Tibial artery (tissue), 4 donors: ENCODE results near the gene TIAM2.
"Not testable (repeated sequence)": the region's sequence is repeated elsewhere in the genome, so short reads cannot be mapped to it uniquely, and the experiment has no call there.

Experiments used
- DNase-seq, 2 donors: peaks; one replicate each; pipeline ENCODE4 v3.0.0-alpha.2; 2019
- H3K27ac ChIP-seq, 2 donors: fragments of 200-600 bp; sonication (generic) in 1 of 2; 1 replicate in 1 of 2; 2 replicates in 1 of 2; pipeline ENCODE4 v1.5.1; 2018 to 2019; ENCODE audit warnings: mild to moderate bottlenecking in 1 of 2
- H3K27me3 ChIP-seq, 2 donors: fragments of 200-600 bp; sonication (generic) in 1 of 2; one replicate each; pipeline versions ENCODE4 v1.5.1 to v1.6.0; 2016 to 2019
- H3K36me3 ChIP-seq, 3 donors: fragments of 200-600 bp; sonication (generic) in 2 of 3; one replicate each; pipeline ENCODE4 v1.5.1; 2016 to 2019; ENCODE audit warnings: mild to moderate bottlenecking in 2 of 3
- H3K4me1 ChIP-seq, 4 donors: fragments of 200-600 bp; sonication (generic) in 2 of 4; 1 replicate in 3 of 4; 2 replicates in 1 of 4; pipeline ENCODE4 v1.5.1; 2016 to 2019
- H3K4me3 ChIP-seq, 2 donors: fragments of 200-600 bp; sonication (generic) in 1 of 2; 1 replicate in 1 of 2; 2 replicates in 1 of 2; pipeline ENCODE4 v1.5.1; 2018 to 2019; ENCODE audit warnings: mild to moderate bottlenecking in 2 of 2
- H3K9me3 ChIP-seq, 3 donors: fragments of 200-600 bp; sonication (generic) in 1 of 3; one replicate each; pipeline ENCODE4 v1.5.1; 2016 to 2019
- intact Hi-C: fragments of 100-400 bp; cut with DNase I; formaldehyde crosslinking; loops from one replicate; pipeline ENCODE4 v1.15.0; 2023; ENCODE audit warnings: low total_unique reads
- TF ChIP-seq, protein P1 (sequence below), 2 experiments: fragments of 200-600 bp in 1 of 2; fragments of 450-650 bp in 1 of 2; IDR thresholded peaks; one replicate each; pipeline ENCODE4 v1.5.1; 2017 to 2019; ENCODE audit warnings: antibody characterized with exemption in 2 of 2, mild to moderate bottlenecking in 1 of 2, moderate library complexity in 1 of 2

Gene TIAM2

GRCh38 chr6:155212106-155212505 is 217.0 kb downstream of the TIAM2 start:
- no peaks in the 10 kb centered on the region for H3K4me1 ChIP-seq
- no peaks in the 10 kb centered on the region for H3K27me3 ChIP-seq
- H3K27ac ChIP-seq, result no peak overlapping the region
- intact Hi-C loops, result no loop called here
- no peaks in the 10 kb centered on the region for H3K36me3 ChIP-seq
- H3K4me3 ChIP-seq, result no peak overlapping the region
- TF ChIP-seq, protein P1, sequence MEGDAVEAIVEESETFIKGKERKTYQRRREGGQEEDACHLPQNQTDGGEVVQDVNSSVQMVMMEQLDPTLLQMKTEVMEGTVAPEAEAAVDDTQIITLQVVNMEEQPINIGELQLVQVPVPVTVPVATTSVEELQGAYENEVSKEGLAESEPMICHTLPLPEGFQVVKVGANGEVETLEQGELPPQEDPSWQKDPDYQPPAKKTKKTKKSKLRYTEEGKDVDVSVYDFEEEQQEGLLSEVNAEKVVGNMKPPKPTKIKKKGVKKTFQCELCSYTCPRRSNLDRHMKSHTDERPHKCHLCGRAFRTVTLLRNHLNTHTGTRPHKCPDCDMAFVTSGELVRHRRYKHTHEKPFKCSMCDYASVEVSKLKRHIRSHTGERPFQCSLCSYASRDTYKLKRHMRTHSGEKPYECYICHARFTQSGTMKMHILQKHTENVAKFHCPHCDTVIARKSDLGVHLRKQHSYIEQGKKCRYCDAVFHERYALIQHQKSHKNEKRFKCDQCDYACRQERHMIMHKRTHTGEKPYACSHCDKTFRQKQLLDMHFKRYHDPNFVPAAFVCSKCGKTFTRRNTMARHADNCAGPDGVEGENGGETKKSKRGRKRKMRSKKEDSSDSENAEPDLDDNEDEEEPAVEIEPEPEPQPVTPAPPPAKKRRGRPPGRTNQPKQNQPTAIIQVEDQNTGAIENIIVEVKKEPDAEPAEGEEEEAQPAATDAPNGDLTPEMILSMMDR (IDR thresholded peaks at IDR 0.05), result no peak
- no peaks in the 10 kb centered on the region for H3K9me3 ChIP-seq
- DNase-seq, result no peak

DNA sequence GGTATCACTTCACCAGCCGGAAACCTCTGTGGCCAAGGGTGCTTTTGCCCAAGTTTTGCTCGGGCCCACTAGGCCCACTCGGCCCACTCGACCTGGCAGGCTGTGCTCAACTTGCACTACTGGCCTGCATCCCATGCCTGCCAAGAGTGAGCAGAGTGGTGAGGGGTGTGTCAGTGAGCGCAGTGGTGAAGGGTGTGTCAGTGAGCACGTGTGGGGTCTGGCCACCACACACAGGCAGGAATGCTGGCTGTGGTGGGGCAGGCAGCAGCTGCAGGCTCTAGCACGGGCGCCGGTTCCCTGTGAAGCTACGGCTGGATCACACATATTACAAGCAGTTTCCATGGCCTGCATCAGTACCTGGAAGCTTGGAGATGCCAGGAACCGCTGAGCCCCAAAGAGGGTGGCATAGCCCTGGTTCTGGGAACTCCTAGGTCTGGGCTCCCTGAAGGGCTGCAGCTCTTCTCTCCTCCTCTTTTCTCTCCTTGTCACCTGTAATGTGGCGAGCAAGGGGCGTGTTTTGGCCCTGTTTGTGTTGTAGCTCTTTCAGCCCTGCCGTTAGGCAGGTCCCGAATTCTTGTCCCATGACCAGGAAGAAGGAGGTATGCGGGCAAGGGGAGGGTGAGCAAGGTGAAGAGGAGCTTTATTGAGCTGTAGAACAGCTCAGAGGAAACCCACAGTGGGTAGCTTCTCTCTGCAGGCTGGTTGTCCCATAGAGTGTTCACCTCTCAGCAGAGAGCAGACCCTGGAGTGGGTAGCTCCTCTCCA is 217.7 kb downstream of the TIAM2 start:
- TF ChIP-seq, protein P1 (IDR thresholded peaks at IDR 0.05), result no peak
- no peak for DNase-seq
- Histone ChIP-seq H3K36me3 (no peaks in the 10 kb centered on the region), H3K4me1 (no peaks in the 10 kb centered on the region), H3K4me3 (no peak overlapping the region), H3K9me3 (no peaks in the 10 kb centered on the region), H3K27me3 (no peaks in the 10 kb centered on the region), H3K27ac (no peak overlapping the region)
- intact Hi-C loops, result no loop called here

DNA sequence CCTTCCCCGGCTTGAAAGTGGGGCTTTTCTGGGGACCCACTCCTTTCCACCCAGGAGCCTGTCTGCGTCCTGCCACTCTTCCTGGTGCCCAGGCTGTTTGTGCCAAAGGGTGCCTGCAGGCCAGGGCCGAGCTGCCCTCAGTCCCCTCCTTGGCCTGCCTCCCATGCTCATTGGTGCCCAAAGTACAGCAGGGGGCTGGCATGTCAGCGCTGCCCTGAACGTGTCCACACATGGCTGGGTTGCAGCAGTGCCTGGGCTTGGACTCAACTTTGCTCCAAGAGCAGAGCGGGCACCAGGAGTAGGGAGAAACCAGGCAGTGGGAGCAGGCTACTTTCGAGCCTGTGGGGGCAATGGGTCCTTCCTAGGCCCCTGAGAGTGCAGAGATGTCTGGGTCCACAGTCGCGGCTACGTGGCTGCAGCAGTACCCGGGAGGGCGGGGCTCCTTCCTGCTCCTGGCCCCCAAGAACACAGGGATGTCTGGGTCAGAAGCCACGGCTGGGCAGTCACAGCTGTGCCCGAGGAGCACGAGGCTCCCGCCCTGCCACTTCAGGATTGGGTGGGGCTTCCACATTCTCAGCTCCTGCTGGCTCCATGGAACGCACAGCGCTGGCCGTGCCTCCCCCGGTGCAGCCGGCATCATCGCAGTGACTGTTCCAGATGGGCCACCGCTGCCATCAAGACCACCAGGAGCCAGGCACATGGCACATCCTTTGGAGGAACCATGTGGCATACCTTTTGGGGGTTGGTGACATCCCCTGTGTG is 218.7 kb downstream of the TIAM2 start:
- DNase-seq, result no peak
- Histone ChIP-seq H3K4me1 (no peaks in the 10 kb centered on the region), H3K4me3 (no peak overlapping the region), H3K9me3 (no peaks in the 10 kb centered on the region), H3K27me3 (no peaks in the 10 kb centered on the region), H3K36me3 (no peaks in the 10 kb centered on the region), H3K27ac (no peak overlapping the region)
- TF ChIP-seq, protein P1 (IDR thresholded peaks at IDR 0.05), result no peak
- intact Hi-C loops, result no loop called here

- TF ChIP-seq, protein P1 (IDR thresholded peaks at IDR 0.05), result no peak
- H3K9me3 ChIP-seq, result no peaks in the 10 kb centered on the region
- no peaks in the 10 kb centered on the region for H3K27me3 ChIP-seq
- no peak overlapping the region for H3K4me3 ChIP-seq
- no peaks in the 10 kb centered on the region for H3K36me3 ChIP-seq
- intact Hi-C loops, result no loop called here
- H3K27ac ChIP-seq, result no peak overlapping the region
- no peak for DNase-seq
- peaks cover 0 to 21% (median 17%) of the 10 kb centered on the region in 4 donors for H3K4me1 ChIP-seq
Measured at GRCh38 chr6:155215906-155216305, 220.8 kb downstream of the TIAM2 start.

GRCh38 chr6:155216312-155217046 is 221.4 kb downstream of the TIAM2 start:
- H3K9me3 ChIP-seq, result no peaks in the 10 kb centered on the region
- H3K4me1 ChIP-seq, result peaks cover 0 to 24% (median 19%) of the 10 kb centered on the region in 4 donors
- TF ChIP-seq, protein P1 (IDR thresholded peaks at IDR 0.05), result no peak
- no peaks in the 10 kb centered on the region for H3K36me3 ChIP-seq
- no peak overlapping the region for H3K27ac ChIP-seq
- intact Hi-C loops, result no loop called here
- no peaks in the 10 kb centered on the region for H3K27me3 ChIP-seq
- no peak overlapping the region for H3K4me3 ChIP-seq
- DNase-seq, result no peak

DNA sequence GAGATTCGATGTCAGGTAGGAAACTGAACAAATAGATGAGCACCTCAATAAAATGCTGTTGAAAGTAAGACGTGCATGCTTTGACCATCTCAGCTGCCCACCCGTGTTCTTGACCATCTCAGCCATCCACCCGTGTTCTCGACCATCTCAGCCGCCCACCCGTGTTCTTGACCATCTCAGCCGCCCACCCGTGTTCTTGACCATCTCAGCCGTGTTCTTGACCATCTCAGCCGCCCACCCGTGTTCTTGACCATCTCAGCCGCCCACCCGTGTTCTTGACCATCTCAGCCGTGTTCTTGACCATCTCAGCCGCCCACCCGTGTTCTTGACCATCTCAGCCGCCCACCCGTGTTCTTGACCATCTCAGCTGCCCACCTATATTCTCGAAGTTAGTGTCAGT is 223.6 kb downstream of the TIAM2 start:
- H3K4me1 ChIP-seq, result peaks cover 0 to 26% (median 19%) of the 10 kb centered on the region in 4 donors
- H3K27me3 ChIP-seq, H3K27ac ChIP-seq, H3K4me3 ChIP-seq, H3K9me3 ChIP-seq, intact Hi-C loops, H3K36me3 ChIP-seq, DNase-seq: not testable (repeated sequence)
